HepG2 (cell line): Measurements from ENCODE around the gene ORC3. TPM values are rescaled to one million over a fixed set of nuclear protein-coding genes. Genes with fewer than 3 reads are reported as not detected.

Experiments
- ARID5B ChIP-seq: IDR thresholded peaks from 2 replicates; pipeline ENCODE4 v1.4.0; 2020; ENCODE audit warnings: mild to moderate bottlenecking, missing genetic modification reagents
- CREB1 ChIP-seq, 2 experiments: fragments of 450-650 bp in 1 of 2; IDR thresholded peaks; 2 replicates each; pipeline ENCODE4 v1.6.1; 2016 to 2017; ENCODE audit warnings: control low read depth in 1 of 2, mild to moderate bottlenecking in 1 of 2, missing compliant biosample characterization in 1 of 2, missing genetic modification characterization in 1 of 2
- CREB3 ChIP-seq: sonication (generic); formaldehyde crosslinking; IDR thresholded peaks from 2 replicates; pipeline ENCODE4 v1.5.0; 2020; ENCODE audit warnings: missing genetic modification reagents
- KLF15 ChIP-seq: sonication (generic); formaldehyde crosslinking; IDR thresholded peaks from 2 replicates; pipeline ENCODE4 v1.8.1; 2023; ENCODE audit warnings: borderline replicate concordance, mild to moderate bottlenecking, inconsistent platforms, missing genetic modification reagents, mixed read lengths
- KMT2A ChIP-seq: sonication (generic); formaldehyde crosslinking; IDR thresholded peaks from 2 replicates; pipeline ENCODE4 v1.4.0; 2020; ENCODE audit warnings: missing genetic modification reagents
- MBD4 ChIP-seq: IDR thresholded peaks from 2 replicates; pipeline ENCODE4 v1.6.1; 2012; ENCODE audit warnings: low read length, inconsistent platforms, borderline replicate concordance
- NKX3-1 ChIP-seq: sonication (generic); formaldehyde crosslinking; IDR thresholded peaks from 2 replicates; pipeline ENCODE4 v1.5.0; 2020; ENCODE audit warnings: missing genetic modification reagents
- RNF219 ChIP-seq: sonication (generic); formaldehyde crosslinking; IDR thresholded peaks from 2 replicates; pipeline ENCODE4 v1.5.0; 2020; ENCODE audit warnings: mild to moderate bottlenecking, missing genetic modification reagents
- SAFB2 ChIP-seq: sonication (generic); formaldehyde crosslinking; IDR thresholded peaks from 2 replicates; pipeline ENCODE4 v1.5.1; 2020; ENCODE audit warnings: missing genetic modification reagents, low read depth, mild to moderate bottlenecking, borderline replicate concordance
- SMAD1 ChIP-seq: sonication (generic); formaldehyde crosslinking; IDR thresholded peaks from 2 replicates; pipeline ENCODE4 v1.4.0; 2020; ENCODE audit warnings: missing genetic modification reagents, low read depth, mild to moderate bottlenecking, borderline replicate concordance
- SOX13 ChIP-seq, 3 experiments: fragments of 450-650 bp in 1 of 3; sonication (generic) in 1 of 3; formaldehyde crosslinking in 1 of 3; IDR thresholded peaks in 2 of 3; conservative IDR thresholded peaks in 1 of 3; 2 replicates each; pipeline versions ENCODE4 v1.5.0 to v1.6.1; 2016 to 2020; ENCODE audit warnings: antibody characterized with exemption in 1 of 3, mild to moderate bottlenecking in 1 of 3, missing compliant biosample characterization in 1 of 3, missing genetic modification reagents in 1 of 3, moderate library complexity in 1 of 3
- SRSF1 ChIP-seq: fragments of 200-400 bp; formaldehyde crosslinking; optimal IDR thresholded peaks from 2 replicates; pipeline ENCODE3; 2017; ENCODE audit warnings: mild to moderate bottlenecking, low read depth, low read length, moderate library complexity
- ZNF362 ChIP-seq: sonication (generic); formaldehyde crosslinking; IDR thresholded peaks from 2 replicates; pipeline ENCODE4 v1.4.0; 2020; ENCODE audit warnings: missing genetic modification reagents, mild to moderate bottlenecking, borderline replicate concordance
- polyA plus RNA-seq, 8 experiments: library from polyadenylated mRNA; depleted of rRNA in 3 of 8; stranded (reverse) in 7 of 8; unstranded in 1 of 8; fragments of >200 nt; fragmentation: Illumina TruSeq in 4 of 8; extraction: Trizol in 4 of 8; gene quantifications; 2 replicates each; pipeline versions ENCODE4 v1.2.1 to v1.2.3, GENCODE V29; 2011 to 2016; ENCODE audit warnings: low read depth in 4 of 8, missing spikeins in 1 of 8, mixed read lengths in 1 of 8; ENCODE audit not compliant: insufficient read depth in 1 of 8
- total RNA-seq, 5 experiments: library from RNA; depleted of rRNA; stranded (reverse); fragments of >200 nt; fragmentation: Illumina TruSeq; extraction: Trizol; gene quantifications; 2 replicates each; pipeline ENCODE4 v1.2.3, GENCODE V29; 2016; ENCODE audit warnings: low read depth in 1 of 5
- TF ChIP-seq, protein P1 (sequence below): IDR thresholded peaks from 2 replicates; pipeline ENCODE4 v1.6.1; 2018; ENCODE audit warnings: missing genetic modification reagents
- TF ChIP-seq, protein P2 (sequence below): sonication (generic); formaldehyde crosslinking; IDR thresholded peaks from 2 replicates; pipeline ENCODE4 v1.5.0; 2020; ENCODE audit warnings: missing genetic modification reagents

ORC3 gene
- total and polyA plus RNA-seq, 2 of the 13 experiments (the other 11 are each of a cell fraction or from before 2014, with no cell fraction given), result 21.8 to 43.5 TPM

DNA sequence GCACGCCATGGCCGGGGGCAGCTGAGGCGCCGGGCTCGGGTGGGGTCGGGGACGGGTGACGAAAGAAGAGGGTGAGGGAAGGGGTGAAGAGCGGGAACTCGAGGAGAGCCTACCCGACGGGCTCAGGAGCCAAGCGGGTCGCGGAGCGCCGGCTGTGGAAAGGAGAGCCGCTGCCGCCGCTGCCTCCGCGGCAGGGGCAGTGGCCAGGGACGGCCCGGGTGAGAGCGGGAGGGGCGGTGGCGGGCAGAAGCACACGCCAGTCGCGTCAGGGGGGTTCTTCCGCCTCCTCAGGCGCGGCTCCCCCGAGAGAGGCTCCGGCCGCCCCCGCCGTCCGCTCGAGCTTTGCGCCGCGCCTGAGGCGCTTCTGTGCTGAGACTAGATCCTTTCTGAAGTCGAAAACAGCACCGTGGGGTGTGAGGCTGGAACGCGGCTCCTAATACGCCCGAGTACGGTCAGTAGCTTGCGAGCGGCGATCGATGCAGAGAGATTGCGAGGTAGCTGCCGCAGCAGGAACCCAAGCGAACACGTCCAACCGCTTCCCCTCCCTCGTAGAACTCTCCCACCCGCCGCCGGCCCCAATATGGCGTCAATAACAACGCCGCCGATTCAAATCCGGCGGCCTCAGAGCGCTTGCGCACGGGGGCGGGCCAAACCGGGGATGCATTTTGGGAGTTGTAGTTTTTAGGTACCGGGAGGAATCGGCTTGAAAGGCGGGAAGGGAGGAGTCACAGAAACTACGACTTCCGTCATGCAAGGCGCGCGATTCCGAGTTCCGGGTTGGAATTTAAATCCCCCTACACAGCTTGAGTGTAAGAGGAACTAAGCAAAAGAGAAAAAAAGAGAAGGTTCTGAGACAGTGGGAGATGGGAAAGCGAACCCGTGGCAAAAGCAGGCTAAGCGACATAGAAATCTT is 112.0 kb downstream of the ORC3 start, which contains the start of gene AKIRIN2 (continued):
- TF ChIP-seq ARID5B (CRISPR knock-in tag), result no peak
- no peak for TF ChIP-seq RNF219 (CRISPR knock-in tag)
- TF ChIP-seq KLF15 (CRISPR knock-in tag), result 0 out of 2 replicates have a peak, but pooled peaks have one; percentile 24
- TF ChIP-seq SMAD1 (CRISPR knock-in tag), result peak; percentile 70; the same call in 1 of the 2 replicates
- peak; percentile 71 for TF ChIP-seq CREB1 (IDR thresholded peaks at IDR 0.05)
- peak; percentile 90 for TF ChIP-seq CREB1 (CRISPR knock-in tag; IDR thresholded peaks at IDR 0.05)
- TF ChIP-seq KMT2A, result peak; percentile 76
- no peak for TF ChIP-seq CREB3 (CRISPR knock-in tag)
- TF ChIP-seq, protein P1, sequence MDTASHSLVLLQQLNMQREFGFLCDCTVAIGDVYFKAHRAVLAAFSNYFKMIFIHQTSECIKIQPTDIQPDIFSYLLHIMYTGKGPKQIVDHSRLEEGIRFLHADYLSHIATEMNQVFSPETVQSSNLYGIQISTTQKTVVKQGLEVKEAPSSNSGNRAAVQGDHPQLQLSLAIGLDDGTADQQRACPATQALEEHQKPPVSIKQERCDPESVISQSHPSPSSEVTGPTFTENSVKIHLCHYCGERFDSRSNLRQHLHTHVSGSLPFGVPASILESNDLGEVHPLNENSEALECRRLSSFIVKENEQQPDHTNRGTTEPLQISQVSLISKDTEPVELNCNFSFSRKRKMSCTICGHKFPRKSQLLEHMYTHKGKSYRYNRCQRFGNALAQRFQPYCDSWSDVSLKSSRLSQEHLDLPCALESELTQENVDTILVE, result 0 out of 2 replicates have a peak, but pooled peaks have one; percentile 21
- peak; percentile 86 for TF ChIP-seq ZNF362
- TF ChIP-seq NKX3-1, result no peak
- TF ChIP-seq SOX13 (IDR thresholded peaks at IDR 0.05), result no peak
- TF ChIP-seq SOX13 (CRISPR knock-in tag; conservative IDR thresholded peaks at IDR 0.05 in 1 of 2, IDR thresholded peaks at IDR 0.05 in 1 of 2), result no peak
- TF ChIP-seq SAFB2 (CRISPR knock-in tag), result no peak
- TF ChIP-seq MBD4, result no peak
- no peak for TF ChIP-seq SRSF1
- TF ChIP-seq, protein P2, sequence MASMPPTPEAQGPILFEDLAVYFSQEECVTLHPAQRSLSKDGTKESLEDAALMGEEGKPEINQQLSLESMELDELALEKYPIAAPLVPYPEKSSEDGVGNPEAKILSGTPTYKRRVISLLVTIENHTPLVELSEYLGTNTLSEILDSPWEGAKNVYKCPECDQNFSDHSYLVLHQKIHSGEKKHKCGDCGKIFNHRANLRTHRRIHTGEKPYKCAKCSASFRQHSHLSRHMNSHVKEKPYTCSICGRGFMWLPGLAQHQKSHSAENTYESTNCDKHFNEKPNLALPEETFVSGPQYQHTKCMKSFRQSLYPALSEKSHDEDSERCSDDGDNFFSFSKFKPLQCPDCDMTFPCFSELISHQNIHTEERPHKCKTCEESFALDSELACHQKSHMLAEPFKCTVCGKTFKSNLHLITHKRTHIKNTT, result no peak
